ENCODE data around the gene CSE1L. TPM values are rescaled to one million over a fixed set of nuclear protein-coding genes. Genes with fewer than 3 reads are reported as not detected.
A peak's percentile ranks its signal among the peaks of the same experiment; 100 is the strongest.
"Not testable (repeated sequence)": the region's sequence is repeated elsewhere in the genome, so short reads cannot be mapped to it uniquely, and the experiment has no call there.

The CSE1L gene
- total RNA-seq: 10 to 100 TPM; 26.8 to 33.0 TPM
- total RNA-seq: 68.7 to 132 reads per million in 2 donors

GRCh38 chr20:49046087-49046900 is at the start of gene CSE1L:
Gene CSE1L (plus strand): TSS chr20:49046312. CDS start chr20:49058464, 12,152 bp downstream.
- no peaks in the 10 kb centered on the region for H3K27me3 Mint-ChIP-seq
- H3K4me1 Mint-ChIP-seq: peaks cover 23% of the 10 kb centered on the region
- no peaks in the 10 kb centered on the region for H3K36me3 Mint-ChIP-seq (ENCODE audit: low read depth)
- ATAC-seq (peak; percentile 90), DNase-seq (peak; percentile 90 to 93 (median 91))
- peak within 1 kb of the TSS; percentile 99 for H3K4me3 Mint-ChIP-seq
- H3K9me3 ChIP-seq (ENCODE audit: control insufficient read depth, low read length, poor library complexity, severe bottlenecking): no peaks in the 10 kb centered on the region
- peak within 1 kb of the TSS; percentile 95 for H3K27ac Mint-ChIP-seq

DNA sequence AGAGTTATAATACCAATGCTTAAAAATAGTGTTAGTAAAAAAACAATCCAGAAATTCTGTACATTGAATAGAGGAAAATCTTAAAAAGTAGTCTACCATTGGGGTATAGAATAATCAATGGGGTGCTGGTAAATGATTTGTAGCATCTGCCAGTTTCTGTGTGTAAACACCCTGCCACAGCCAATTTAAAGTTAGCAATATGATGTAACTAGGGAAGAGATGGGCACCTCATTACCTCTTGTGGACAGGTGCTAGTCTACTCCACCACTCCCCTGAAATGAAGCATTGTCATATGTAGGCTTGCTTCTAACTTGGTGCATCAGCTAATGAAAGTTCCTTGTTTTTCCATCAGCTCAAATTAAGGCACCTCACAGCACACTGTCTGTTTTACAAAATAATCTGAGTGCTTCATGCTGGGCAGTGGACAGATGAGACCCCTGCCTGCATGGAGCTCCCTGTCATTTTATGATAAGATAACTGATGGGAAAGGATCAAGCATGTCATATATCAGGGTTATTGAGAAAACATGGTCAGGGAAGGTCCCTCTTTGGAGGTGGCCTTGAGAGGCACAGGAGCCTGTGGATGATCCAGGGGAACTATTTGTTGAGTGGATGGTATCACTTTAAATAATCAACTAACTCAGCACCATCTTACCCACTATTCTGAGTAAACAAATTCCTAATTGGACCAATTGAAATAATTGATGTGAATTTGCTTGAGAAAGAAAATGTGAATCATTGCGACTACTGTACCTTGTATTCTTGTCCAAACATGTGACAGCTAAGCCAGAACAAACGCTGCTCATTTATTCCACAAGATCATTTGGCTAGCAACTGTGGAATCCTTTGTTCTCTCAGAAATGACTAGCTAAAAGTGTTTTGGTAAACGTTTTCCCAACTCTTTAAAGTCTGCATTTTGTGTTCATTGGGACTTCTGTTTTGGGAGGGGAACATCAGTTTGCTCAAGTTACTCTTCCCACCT is 45.9 kb upstream of the CSE1L start:
- no peak for DNase-seq
- H3K27me3 Mint-ChIP-seq: no peaks in the 10 kb centered on the region
- ATAC-seq: no peak
- no peak overlapping the region for H3K4me3 Mint-ChIP-seq
- no peak overlapping the region for H3K27ac Mint-ChIP-seq
- H3K36me3 Mint-ChIP-seq (ENCODE audit: low read depth): peaks cover 11% of the 10 kb centered on the region
- no peaks in the 10 kb centered on the region for H3K4me1 Mint-ChIP-seq
- H3K9me3 ChIP-seq (ENCODE audit: control insufficient read depth, low read length, poor library complexity, severe bottlenecking): no peaks in the 10 kb centered on the region

- DNase-seq (no peak), ATAC-seq (no peak)
- no peak overlapping the region for H3K4me3 Mint-ChIP-seq
- no peaks in the 10 kb centered on the region for H3K4me1 Mint-ChIP-seq
- H3K27me3 Mint-ChIP-seq: no peaks in the 10 kb centered on the region
- H3K36me3 Mint-ChIP-seq (ENCODE audit: low read depth): peaks cover 13% of the 10 kb centered on the region
- no peaks in the 10 kb centered on the region for H3K9me3 ChIP-seq (ENCODE audit: control insufficient read depth, low read length, poor library complexity, severe bottlenecking)
- no peak overlapping the region for H3K27ac Mint-ChIP-seq
Measured at GRCh38 chr20:49001741-49002140, 44.4 kb upstream of the CSE1L start.

- Mint-ChIP-seq H3K27ac (no peak overlapping the region), H3K4me1 (no peaks in the 10 kb centered on the region), H3K36me3 (ENCODE audit: low read depth) (peaks cover 10% of the 10 kb centered on the region), H3K27me3 (no peaks in the 10 kb centered on the region), H3K4me3 (no peak overlapping the region)
- DNase-seq (no peak), ATAC-seq (no peak)
- H3K9me3 ChIP-seq (ENCODE audit: control insufficient read depth, low read length, poor library complexity, severe bottlenecking): no peaks in the 10 kb centered on the region
Measured at GRCh38 chr20:49006446-49006980, 39.6 kb upstream of the CSE1L start.

DNA sequence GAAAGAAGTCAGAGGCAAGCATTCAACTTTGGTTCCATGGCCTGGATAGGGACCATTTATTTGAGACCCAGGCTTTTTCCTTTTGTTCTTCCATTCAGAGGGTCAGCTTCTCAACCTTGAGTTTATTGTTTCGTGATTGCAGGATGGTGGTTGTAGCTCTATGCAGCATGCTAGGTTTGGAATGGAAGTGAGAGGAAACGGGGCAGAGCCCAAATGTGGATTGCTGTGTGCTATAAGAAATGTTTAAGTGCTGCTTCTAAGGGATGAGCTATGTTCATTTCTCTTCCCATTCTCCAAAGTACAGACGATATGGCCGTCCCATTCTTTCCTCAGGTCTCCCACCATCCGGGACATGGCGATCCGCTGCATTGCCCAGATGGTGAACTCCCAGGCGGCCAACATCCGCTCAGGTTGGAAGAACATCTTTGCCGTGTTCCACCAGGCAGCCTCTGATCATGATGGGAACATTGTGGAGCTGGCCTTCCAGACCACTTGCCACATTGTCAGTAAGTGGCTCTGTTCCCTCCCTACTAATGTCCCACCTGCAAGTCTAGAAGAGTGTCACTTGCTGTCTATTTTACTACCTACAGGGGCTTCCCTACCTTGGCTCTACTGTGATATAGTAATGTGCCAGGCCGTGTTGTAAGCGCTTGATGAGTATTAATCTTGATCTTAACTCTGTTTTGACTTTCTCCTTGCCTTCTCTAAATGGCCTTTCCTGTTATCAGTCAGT is 36.0 kb upstream of the CSE1L start:
- no peaks in the 10 kb centered on the region for H3K9me3 ChIP-seq (ENCODE audit: control insufficient read depth, low read length, poor library complexity, severe bottlenecking)
- ATAC-seq: no peak
- Mint-ChIP-seq H3K36me3 (ENCODE audit: low read depth) (peaks cover 8% of the 10 kb centered on the region), H3K4me3 (no peak overlapping the region), H3K27ac (no peak overlapping the region), H3K4me1 (no peaks in the 10 kb centered on the region), H3K27me3 (no peaks in the 10 kb centered on the region)
- DNase-seq: no peak

- H3K9me3 ChIP-seq (ENCODE audit: control insufficient read depth, low read length, poor library complexity, severe bottlenecking): no peaks in the 10 kb centered on the region
- Mint-ChIP-seq H3K4me3 (no peak overlapping the region), H3K27me3 (no peaks in the 10 kb centered on the region), H3K36me3 (ENCODE audit: low read depth) (peaks cover 6% of the 10 kb centered on the region), H3K27ac (no peak overlapping the region), H3K4me1 (no peaks in the 10 kb centered on the region)
- ATAC-seq (no peak), DNase-seq (no peak)
Measured at GRCh38 chr20:49024220-49024619, 21.9 kb upstream of the CSE1L start.

- H3K27me3 Mint-ChIP-seq; H3K36me3 Mint-ChIP-seq (ENCODE audit: low read depth); H3K4me3 Mint-ChIP-seq: not testable (repeated sequence)
Measured at GRCh38 chr20:49028177-49028576, 17.9 kb upstream of the CSE1L start.

DNA sequence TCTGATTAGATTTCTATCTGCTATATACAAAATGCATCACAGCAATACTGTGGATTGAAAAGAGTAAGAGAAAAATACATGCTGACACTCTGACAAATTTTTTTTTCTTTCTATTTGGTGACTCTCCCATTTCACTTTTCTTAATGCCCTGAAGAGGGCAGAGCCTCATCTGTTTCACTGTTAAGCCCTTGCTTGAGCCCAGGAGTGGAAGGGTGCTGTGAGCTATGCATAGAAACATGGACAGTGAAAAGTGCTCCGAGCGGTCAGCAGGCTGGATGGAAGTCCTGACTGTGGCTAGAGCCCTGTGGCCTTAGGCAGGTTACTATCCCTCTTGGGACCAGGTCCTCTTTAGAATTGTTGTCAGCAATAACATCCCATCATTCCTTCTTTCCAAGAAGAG is 17.4 kb upstream of the CSE1L start:
- Mint-ChIP-seq H3K4me1 (no peaks in the 10 kb centered on the region), H3K4me3 (no peak overlapping the region), H3K36me3 (ENCODE audit: low read depth) (peaks cover 7% of the 10 kb centered on the region), H3K27me3 (no peaks in the 10 kb centered on the region), H3K27ac (no peak overlapping the region)
- ATAC-seq (no peak), DNase-seq (no peak)
- no peaks in the 10 kb centered on the region for H3K9me3 ChIP-seq (ENCODE audit: control insufficient read depth, low read length, poor library complexity, severe bottlenecking)

More at GRCh38 chr20:49028177-49028576, 17.9 kb upstream of the CSE1L start:
- not testable (repeated sequence) for DNase-seq; H3K4me1 Mint-ChIP-seq; H3K9me3 ChIP-seq (ENCODE audit: control insufficient read depth, low read length, poor library complexity, severe bottlenecking); ATAC-seq
- H3K27ac Mint-ChIP-seq: peak overlapping the region; percentile 32

DNA sequence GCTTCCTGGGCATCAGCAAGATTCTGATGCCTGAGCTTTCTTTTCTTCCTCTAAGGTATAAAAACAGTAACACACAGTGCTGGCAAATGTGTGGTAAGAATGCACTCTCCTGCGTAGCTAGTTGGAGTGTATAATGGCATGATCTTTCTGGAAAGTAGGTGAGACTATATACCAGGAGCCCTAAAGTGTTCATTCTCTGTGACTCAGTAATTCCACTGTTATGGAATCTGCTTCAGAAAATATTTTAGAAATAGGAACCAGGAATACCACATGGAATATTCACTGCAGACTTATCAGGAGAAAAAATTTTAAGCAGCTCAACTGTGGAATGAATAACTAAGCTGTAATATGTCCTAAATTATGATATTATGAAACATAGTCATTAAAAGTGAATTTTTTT is 16.9 kb upstream of the CSE1L start:
- ATAC-seq (no peak), DNase-seq (no peak)
- H3K4me3 Mint-ChIP-seq: no peak overlapping the region
- peaks cover 7% of the 10 kb centered on the region for H3K36me3 Mint-ChIP-seq (ENCODE audit: low read depth)
- no peaks in the 10 kb centered on the region for H3K9me3 ChIP-seq (ENCODE audit: control insufficient read depth, low read length, poor library complexity, severe bottlenecking)
- no peaks in the 10 kb centered on the region for H3K27me3 Mint-ChIP-seq
- H3K27ac Mint-ChIP-seq: no peak overlapping the region
- H3K4me1 Mint-ChIP-seq: no peaks in the 10 kb centered on the region

GRCh38 chr20:49030954-49031619 is 15.0 kb upstream of the CSE1L start:
- peaks cover 4% of the 10 kb centered on the region for H3K36me3 Mint-ChIP-seq (ENCODE audit: low read depth)
- DNase-seq (no peak), ATAC-seq (no peak)
- no peaks in the 10 kb centered on the region for H3K9me3 ChIP-seq (ENCODE audit: control insufficient read depth, low read length, poor library complexity, severe bottlenecking)
- H3K27me3 Mint-ChIP-seq: no peaks in the 10 kb centered on the region
- no peaks in the 10 kb centered on the region for H3K4me1 Mint-ChIP-seq
- no peak overlapping the region for H3K27ac Mint-ChIP-seq
- H3K4me3 Mint-ChIP-seq: no peak overlapping the region

DNA sequence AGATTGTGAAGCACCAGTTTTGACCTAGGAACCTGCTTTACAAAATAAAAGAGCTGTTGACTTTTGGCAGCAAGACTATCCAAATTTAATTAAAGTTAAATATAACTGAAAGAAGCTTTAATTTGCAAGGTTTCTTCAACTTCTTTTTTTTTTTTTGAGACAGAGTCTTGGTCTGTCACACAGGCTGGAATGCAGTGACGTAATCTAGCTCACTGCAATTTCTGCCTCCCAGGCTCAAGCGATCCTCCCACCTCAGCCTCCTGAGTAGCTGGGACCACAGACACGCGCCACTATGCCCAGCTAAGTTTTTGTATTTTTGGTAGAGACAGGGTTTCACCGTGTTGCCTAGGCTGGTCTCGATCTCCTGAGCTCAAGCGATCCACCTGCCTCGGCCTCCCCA is 13.7 kb upstream of the CSE1L start:
- Mint-ChIP-seq H3K4me1 (no peaks in the 10 kb centered on the region), H3K27me3 (no peaks in the 10 kb centered on the region), H3K36me3 (ENCODE audit: low read depth) (peaks cover 4% of the 10 kb centered on the region), H3K27ac (no peak overlapping the region), H3K4me3 (no peak overlapping the region)
- no peak for DNase-seq
- no peaks in the 10 kb centered on the region for H3K9me3 ChIP-seq (ENCODE audit: control insufficient read depth, low read length, poor library complexity, severe bottlenecking)
- no peak for ATAC-seq

GRCh38 chr20:49034070-49034732 is 11.9 kb upstream of the CSE1L start:
- no peak for DNase-seq
- H3K9me3 ChIP-seq (ENCODE audit: control insufficient read depth, low read length, poor library complexity, severe bottlenecking): no peaks in the 10 kb centered on the region
- Mint-ChIP-seq H3K27me3 (no peaks in the 10 kb centered on the region), H3K4me3 (no peak overlapping the region), H3K27ac (no peak overlapping the region), H3K36me3 (ENCODE audit: low read depth) (peaks cover 4% of the 10 kb centered on the region), H3K4me1 (peaks cover 7% of the 10 kb centered on the region)
- ATAC-seq: no peak

Measured in T-helper 17 cell (primary cell).